GM21619 (cell line): ENCODE data around the gene CSTF1.
"Not testable (repeated sequence)": the region's sequence is repeated elsewhere in the genome, so short reads cannot be mapped to it uniquely, and the experiment has no call there.

ENCODE experiments used
- ATAC-seq: cut with Tn5 transposase; IDR thresholded peaks from one replicate; pipeline ENCODE4 v1.9.1; 2021; ENCODE audit not compliant: unreplicated experiment

Gene CSTF1

DNA sequence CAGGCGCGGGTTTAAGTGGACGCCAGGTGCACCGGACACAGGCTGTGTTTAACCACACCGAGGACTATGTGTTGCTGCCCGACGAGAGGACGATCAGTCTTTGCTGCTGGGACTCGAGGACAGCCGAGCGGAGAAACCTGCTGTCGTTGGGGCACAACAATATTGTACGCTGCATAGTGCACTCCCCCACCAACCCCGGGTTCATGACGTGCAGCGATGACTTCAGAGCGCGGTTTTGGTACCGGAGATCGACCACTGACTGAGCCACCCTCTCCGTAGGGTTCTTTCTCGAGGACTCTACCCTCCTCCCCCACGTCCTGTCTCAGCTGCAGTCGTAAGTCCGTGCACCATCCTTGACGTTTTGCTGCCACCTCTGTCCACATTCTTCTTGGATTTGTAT lies 11.0 kb downstream of the CSTF1 start:
- no peak for ATAC-seq

DNA sequence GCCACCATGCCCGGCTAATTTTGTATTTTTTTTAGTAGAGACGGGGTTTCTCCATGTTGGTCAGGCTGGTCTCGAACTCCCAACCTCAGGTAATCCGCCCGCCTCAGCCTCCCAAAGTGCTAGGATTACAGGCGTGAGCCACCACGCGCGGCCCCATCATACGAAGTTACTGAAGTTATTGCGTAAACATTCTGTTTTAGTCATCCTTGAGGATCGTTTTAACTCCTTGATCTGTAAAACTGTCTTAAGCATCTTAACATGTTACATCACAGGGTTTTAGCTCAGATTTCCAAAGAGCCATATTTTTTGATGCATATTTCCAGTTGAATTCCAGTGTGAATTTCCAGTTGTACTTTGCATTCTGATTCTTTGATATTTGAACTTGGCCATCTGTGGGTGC lies 12.9 kb downstream of the CSTF1 start:
- not testable (repeated sequence) for ATAC-seq

DNA sequence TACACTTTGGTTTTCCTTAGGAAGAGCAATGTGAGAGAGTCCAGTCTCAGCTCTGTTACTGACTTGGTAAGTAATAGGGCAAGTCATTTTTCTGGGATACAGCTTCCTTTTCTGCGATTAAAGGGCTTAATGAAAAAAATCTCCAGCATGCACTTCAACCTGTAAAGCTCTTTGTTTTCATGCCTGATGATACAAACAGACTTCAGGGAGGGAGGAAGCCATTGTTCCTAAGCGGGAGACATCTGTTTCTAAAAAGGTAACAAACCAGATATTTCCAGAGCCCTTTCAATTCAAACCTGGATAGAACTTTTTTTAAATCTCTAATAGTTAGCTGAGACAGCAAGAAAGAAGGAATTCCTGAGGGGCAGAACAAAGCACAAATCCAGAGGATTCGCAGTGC lies 14.5 kb downstream of the CSTF1 start:
- no peak for ATAC-seq

DNA sequence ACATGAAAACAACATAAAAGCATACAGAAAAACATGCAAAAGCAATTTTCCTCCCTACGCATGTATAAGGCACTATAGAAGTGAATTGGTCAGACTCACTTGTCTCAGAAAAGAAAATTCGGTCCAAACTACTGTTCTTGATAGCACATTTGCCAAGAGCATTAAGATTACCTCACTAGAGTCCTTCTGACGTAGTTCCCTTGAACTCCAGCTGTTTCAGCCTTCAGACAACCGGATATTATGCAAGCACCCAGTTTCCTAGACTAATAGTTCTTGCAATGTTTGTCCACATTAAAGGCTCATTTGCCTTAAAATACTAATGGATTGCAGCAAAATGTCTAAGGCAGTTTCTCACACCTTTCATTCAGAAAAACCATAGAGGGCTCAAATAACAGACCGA lies 17.1 kb downstream of the CSTF1 start:
- ATAC-seq, result no peak

DNA sequence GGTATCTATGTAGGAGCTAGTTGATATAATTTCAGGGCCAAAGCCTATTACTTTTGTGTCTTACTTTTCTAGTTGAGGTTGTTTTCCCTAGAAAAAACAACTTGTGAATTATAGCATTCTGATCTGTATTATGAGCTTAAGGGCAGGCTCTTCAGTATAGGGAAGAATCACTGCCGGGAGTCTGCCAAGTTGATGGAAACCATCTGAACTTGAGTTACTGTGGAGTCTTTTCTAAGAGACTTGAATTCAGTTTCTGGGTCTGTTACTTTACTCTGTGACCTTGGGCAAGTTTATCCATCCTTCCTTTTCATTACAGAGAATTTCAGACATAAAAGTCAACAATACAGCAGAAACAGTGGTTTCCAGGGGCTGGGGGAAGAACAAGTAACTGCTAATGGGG lies 17.5 kb downstream of the CSTF1 start:
- no peak for ATAC-seq

DNA sequence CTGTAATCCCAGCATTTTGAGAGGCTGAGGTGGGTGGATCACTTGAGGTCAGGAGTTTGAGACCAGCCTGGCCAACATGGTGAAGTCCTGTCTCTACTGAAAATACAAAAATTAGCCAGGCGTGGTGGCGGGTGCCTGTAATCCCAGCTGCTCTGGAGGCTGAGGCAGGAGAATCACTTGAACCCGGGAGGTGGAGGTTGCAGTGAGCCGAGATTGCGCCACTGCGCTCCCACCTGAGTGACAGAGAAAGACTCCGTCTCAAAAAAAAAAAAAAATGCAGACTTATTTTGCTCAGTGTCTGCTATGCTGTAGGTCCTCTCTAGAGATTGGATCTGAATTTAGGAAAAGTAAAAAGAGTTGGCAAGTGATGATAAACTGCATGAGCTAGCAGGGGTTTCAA lies 18.8 kb downstream of the CSTF1 start:
- not testable (repeated sequence) for ATAC-seq

DNA sequence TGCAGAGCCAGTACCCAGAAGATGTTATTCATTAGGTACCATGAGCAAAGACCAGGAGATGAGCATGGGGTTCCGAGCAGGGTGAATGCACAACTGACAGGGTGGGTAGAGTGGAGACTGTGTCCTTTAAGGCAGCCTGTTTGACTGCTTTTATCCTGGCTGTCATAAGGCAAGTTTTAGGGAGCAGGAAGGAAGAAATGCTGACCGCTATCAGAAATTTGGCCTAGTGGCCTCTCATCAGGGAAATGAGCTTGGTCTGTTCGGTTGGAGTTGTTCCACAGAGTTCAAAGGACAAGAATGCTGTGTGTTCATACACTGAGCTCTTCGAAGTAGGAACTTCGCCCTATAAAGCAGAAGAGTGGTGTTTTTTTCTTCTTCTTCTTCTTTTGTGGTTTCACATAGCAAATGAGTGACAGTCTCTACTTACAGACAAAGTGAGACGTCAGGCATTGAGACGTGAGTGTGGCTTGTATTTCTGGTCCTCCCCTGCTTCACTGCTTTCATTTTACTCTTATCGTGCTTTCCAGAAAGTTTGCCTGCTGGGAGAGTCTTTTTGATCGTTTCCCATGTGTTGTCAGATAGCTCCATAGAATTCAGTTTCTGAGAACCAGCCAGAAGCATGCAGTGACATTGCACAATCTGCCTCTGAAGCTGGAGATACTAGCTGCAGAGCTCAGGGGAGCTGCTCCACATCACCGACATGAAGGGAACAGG lies 19.5 kb downstream of the CSTF1 start, which contains the start of gene CASS4:
Gene CASS4, plus strand, starts transcription at position 502 of the 714 bp plus-strand sequence. Its CDS starts 199 bp downstream, at position 701.
- peak; percentile 79 for ATAC-seq

DNA sequence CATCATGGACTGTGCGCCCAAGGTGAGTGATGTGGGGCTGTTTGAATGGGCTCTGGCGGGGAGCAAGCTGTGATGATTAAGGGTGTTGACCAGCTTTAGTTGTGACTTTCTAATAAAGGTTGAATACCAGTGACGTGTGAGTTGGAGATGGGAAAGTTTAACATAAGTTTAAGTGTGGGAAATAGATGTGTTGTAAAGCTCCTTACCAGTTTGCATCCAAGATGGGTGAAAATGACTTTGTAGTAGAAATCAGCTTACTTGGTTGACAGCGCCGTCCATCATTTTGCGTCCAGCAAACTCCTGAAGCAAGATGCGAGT lies 20.0 kb downstream of the CSTF1 start:
- no peak for ATAC-seq

DNA sequence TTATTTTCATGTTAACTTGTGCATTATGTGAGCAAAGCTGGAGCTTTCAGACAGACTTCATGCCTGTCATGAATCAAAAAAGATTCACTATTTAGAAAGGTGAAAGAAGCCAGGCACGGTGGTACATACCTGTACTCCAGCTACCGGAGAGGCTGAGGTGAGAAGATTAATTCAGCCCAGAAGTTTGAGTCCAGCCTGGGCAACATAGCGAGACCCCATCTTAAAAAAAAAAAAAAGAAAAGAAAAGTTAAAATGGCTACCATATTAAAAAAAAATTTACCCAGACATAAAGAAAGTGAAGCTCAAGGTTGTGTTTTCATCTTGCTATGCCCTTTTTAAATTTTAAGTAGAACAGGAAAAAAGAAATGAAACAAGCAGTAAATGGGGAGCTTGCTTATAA lies 20.5 kb downstream of the CSTF1 start:
- no peak for ATAC-seq

DNA sequence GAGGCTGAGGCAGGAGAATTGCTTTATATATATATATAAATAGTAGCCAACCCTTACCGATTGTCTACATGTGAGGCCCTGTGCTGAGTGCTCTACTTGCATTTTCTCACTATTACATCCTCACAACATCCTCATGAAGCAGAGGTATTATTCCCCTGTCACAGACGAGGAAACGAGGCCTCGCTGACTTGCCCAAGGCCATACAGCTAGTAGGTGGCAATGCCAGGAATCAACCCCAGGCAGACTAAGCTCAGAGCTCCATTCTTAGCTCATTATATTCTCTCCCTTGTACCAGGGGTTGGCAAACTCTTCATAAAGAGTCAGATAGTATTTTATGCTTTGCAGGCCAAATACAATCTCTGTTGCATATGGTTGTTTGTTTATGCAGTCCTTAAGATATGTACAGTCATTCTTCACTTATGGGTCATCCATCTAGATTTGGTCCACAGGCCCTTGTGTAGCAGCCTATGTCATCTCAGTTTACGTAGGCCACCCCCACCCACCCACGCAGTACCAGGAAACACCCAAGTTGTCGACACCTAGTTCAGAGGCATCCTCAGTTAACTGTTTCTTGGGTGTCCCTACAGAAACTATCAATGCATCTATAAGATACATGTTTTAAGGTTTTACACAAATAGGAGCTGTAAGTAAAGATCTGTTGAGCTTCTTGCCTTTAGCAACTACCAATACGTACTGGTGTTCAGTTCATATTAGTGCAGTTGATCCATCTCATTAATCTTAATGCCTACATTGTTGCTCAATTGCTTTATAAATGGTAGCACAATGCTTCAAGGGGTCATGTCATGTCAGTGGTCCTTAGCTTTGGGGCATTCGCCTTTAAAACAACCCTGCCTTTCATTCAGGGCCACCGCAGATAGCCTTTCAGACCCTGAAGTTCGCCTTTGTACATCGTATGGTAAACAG lies 22.7 kb downstream of the CSTF1 start:
- ATAC-seq, result no peak

DNA sequence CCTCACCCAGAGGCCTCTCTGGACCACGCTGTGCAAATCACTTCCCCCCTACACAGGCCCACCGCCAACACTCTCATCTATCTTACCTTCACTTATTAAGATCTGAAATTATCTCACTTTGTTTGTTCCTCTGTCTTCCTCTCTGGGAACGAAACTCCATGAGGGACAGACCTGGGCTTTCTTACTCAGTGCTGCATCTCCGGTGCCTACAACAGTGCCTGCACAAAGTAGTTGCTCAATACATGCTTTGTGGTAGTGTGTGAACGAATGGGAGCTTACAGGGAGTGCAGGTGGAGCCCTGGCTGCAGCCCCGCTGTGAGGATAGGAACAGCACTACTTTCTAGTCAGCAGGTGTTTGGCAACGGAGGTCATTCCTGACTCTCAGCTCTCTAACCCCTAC lies 25.0 kb downstream of the CSTF1 start:
- ATAC-seq, result no peak

DNA sequence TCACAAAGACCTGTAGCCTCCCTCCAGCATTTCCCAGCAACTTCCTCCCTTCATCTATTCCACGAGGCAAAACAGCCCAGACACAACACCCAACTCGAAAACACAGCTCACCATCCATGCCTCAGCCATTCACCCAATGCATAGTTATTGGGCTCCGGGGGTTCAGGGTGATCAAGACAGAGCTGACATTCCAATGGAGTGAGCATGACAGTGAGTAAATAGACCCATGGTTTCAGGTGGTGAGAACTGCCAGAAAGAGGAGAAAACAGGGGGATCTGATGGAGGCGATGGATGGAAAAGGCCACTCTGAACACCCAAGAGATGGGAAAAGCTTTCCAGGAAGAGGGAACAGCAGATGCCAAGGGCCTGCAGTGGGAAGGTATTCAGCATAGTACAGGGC lies 25.5 kb downstream of the CSTF1 start:
- ATAC-seq, result no peak

DNA sequence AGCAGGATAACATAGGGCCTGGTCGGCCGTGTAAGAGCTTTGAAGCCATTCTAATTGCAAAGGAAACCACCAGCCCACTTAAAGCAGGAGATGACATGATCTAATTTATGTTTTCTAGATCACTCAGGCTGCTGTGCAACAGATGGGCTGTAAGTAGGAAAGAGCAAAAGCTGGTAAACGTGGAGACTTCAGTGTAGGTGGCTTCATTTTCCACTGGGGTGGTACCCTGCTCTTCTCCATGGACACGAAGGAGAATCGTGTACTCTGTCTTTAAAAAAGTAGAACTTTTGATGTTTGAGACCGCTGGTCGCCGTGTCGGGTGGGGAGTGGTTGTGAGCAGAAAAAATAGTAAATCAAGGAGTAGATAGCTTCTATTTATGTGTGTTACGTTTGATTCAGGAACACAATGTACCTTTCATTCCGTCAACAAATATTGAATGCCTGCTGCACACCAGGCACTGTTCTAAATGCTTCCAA lies 26.0 kb downstream of the CSTF1 start:
- ATAC-seq, result no peak

DNA sequence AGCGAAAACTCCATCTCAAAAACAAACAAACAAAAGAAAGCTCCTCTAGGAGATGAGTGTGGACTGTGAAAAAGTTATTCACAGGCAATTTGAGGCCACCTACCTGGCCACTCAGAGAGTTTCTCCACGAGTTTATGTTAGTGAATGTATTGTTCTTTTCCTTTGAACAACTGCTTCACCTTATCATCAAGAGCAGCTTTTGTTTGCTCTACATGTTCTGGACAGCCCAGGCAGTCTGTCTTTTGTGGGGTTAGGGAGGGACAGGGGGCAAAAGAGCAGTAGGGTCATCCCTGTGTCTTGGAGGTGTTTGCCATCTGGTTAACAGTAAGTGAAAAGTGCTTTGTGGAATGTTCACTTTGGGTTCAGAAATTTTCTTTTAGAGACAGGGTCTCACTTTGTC lies 27.6 kb downstream of the CSTF1 start:
- no peak for ATAC-seq

DNA sequence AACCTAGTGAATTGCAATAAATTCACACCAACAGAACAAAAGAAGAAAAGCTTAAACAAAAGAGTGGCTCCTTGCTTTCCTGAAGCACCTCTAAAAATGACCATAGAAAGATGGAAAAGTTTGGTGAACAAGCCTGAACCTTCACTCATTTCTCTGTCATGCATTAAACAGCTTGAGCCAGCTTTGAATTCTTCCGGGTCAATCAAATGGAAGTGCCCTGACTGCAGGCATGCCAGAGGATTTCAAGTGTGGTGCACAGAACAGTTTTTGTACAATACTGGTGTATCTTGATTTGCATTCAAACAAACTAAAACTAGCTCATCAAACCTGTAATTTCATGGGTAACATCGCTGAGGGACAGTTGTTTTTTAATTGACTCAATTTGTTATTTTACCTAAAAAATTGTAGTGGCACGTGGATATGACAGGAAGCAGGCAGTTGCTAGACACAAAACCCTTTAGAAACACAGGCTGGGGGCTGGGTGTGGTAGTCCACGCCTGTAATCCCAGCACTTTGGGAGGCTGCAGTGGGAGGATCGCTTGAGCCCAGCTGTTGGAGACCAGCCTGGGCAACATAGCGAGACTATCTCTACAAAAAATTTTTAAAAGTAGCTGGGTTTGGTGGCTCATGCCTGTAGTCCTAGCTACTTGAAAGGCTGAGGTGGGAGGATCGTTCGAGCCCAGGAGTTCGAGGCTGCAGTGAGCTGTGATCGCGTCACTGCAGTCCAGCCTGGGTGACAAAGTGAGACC lies 28.7 kb downstream of the CSTF1 start:
- ATAC-seq, result no peak

DNA sequence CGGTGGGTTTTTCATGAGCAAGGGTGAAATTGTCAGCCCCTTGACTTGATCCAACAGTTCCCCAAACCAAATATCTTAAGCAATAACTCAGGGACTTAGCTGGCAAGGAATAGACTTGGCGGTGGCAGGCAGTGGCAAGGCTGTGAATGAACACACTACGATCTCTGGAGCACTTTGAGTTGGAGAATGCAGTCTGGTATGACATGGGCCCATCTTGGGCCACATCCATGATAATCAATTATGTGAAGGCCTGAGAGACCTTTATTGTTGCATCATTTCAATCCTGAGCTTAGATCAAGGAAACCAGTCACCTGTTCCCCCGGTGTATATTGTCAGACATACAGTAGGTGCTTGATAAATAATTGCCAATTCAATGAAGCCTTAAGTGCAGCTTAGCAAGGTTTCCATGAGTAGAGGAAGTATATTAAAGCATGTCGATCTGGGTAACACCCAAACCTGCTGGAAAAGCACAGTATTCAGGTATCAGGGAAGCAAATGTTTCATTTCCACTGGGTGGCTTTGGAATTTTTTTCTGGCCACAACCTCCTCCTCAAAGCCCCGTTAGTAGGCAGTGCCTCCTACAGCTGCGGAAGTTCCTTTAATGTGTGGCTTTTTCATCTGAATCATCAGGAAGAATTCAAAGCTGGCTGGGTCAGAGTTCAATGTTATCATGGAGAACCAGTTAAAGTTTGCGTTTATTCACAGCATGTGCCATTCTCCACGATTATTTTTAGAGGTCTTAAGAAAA lies 29.8 kb downstream of the CSTF1 start:
- ATAC-seq, result no peak

DNA sequence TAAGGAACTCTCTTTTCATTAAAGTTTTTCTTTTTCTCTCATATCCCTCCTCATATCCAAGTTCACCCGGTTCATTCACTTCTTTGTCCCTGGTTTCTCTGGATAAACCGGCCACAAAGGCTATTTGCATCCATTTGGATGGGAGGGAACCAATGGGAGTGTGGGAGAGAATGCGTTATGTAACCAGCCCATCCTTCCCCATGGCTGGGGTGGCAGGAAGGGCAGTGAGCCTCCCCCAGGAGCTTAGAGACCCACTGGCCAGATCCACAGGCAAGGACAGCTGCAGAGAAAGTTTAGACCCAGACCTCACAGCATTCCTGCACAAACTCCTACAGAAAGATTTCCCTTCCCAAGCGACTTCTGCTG lies 30.4 kb downstream of the CSTF1 start:
- no peak for ATAC-seq

DNA sequence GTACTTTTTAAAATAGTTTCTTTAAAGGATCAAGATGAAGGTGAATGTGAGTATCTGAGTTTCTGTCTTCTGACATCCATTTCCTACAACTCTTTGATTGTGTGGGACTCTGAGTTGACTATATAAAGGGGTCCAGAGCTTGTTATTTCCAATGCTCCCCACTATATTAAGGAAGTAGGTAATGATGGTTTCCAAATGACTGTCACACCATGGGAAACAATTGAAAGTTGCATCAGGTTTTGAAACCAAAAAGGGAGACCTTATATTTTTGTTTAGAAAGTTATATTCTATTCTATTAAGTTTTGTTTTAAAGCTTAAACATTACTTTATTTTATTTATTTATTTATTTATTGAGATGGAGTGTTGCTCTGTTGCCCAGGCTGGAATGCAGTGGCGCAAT lies 30.8 kb downstream of the CSTF1 start:
- ATAC-seq, result no peak

DNA sequence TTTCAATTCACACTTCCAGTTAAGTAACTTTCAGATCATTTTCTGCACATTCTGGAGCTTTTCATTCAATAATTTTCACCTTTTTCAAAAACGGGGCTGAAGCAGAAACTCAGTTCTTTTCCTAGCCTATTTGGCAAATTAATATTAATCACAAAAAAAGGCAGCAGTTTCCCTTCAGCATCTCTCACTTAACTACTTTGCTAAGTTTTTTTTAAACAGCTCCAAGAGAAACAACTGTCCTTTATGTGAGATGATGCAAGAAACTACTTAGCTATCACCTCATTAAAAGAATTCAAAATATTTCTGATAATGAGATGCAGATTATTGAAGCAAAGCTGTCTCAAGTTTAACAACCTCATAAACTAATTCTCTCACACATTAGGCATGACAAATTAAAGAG lies 31.4 kb downstream of the CSTF1 start:
- no peak for ATAC-seq

DNA sequence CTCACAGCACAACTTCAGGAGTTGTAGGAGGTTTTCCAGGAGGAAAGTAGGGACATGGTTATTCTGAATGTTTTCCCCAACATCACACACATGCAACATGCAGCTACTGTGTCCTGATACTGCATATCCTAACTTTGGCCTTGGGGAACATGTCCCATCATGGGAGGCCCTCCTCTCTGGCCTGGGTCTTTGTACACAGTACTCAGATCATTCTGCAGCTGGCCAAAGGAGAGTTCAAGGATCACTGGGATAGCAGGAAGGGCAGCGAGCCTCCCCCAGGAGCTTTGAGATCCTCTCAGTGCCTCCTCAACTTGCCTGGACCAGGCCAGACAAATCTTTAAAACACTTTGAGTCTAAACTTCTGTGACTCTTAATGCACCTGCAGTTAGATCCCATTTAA lies 32.5 kb downstream of the CSTF1 start:
- ATAC-seq, result no peak

DNA sequence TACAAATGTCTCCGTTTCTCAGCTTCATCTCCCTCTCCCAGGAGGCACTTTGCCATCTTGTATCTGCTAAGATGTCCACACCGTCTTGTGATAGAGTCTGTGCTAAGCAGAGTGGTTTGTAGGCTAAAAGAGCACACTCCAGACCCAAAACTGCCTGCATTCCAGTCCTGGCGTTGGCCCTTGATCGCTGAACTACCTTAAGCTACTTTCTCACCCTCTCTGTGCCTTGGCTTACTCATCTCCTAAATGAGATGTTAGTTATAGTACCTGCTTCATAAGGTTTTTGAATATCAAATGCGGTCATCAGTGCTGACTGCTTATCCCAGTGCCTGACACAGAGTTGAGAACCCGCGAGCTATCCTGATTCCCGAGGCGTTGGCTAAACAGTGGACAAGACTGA lies 33.6 kb downstream of the CSTF1 start:
- ATAC-seq, result no peak
